Stimulated activated naive CD8-positive, alpha-beta T cell treated with anti-CD3 and anti-CD28 coated beads, Interleukin-15, Interleukin-2, amounts not matched to agents 100 U/mL and 50 U/mL, for 24 hours (primary cell): ENCODE data around the gene ABR.
A peak's percentile ranks its signal among the peaks of the same experiment; 100 is the strongest.
"Not testable (repeated sequence)": the region's sequence is repeated elsewhere in the genome, so short reads cannot be mapped to it uniquely, and the experiment has no call there.

Source experiments
- ATAC-seq: fragments of 150-1000 bp; cut with Tn5 transposase; one replicate; pipeline ENCODE4 v1.10.0; 2021
- DNase-seq: peaks from one replicate; pipeline ENCODE4 v3.0.0; 2021

Gene ABR

GRCh38 chr17:1047879-1048470 is 131.8 kb downstream of the ABR start:
- ATAC-seq (no peak), DNase-seq (no peak)

GRCh38 chr17:1047177-1047878 is 132.5 kb downstream of the ABR start:
- DNase-seq (no peak), ATAC-seq (no peak)

GRCh38 chr17:1045456-1045855 is 134.3 kb downstream of the ABR start:
- ATAC-seq (no peak), DNase-seq (no peak)

- not testable (repeated sequence) for ATAC-seq, DNase-seq
Observed at GRCh38 chr17:1044387-1045009, 135.3 kb downstream of the ABR start.

GRCh38 chr17:1043601-1044251 is 136.1 kb downstream of the ABR start:
- ATAC-seq, result no peak
- no peak for DNase-seq

GRCh38 chr17:1042486-1042885 is 137.3 kb downstream of the ABR start:
- DNase-seq, result no peak
- ATAC-seq, result no peak

- DNase-seq, result no peak
- ATAC-seq, result no peak
Observed at GRCh38 chr17:1041746-1042145, 138.0 kb downstream of the ABR start.

GRCh38 chr17:1040216-1040600 is 139.6 kb downstream of the ABR start:
- peak; percentile 24 for ATAC-seq

GRCh38 chr17:1039511-1040215 is 140.1 kb downstream of the ABR start:
- ATAC-seq, result no peak
- no peak for DNase-seq

More at GRCh38 chr17:1040216-1040600, 139.6 kb downstream of the ABR start:
- no peak for DNase-seq

- ATAC-seq, result no peak
Observed at GRCh38 chr17:1039123-1039507, 140.7 kb downstream of the ABR start.

GRCh38 chr17:1038459-1039122 is 141.2 kb downstream of the ABR start:
- ATAC-seq, result no peak
- no peak for DNase-seq

More at GRCh38 chr17:1039123-1039507, 140.7 kb downstream of the ABR start:
- DNase-seq, result no peak

GRCh38 chr17:1037238-1037879 is 142.4 kb downstream of the ABR start:
- no peak for ATAC-seq

GRCh38 chr17:1036845-1037237 is 142.9 kb downstream of the ABR start:
- no peak for ATAC-seq

More at GRCh38 chr17:1037238-1037879, 142.4 kb downstream of the ABR start:
- DNase-seq, result no peak

GRCh38 chr17:1036171-1036844 is 143.5 kb downstream of the ABR start:
- DNase-seq (no peak), ATAC-seq (no peak)

More at GRCh38 chr17:1036845-1037237, 142.9 kb downstream of the ABR start:
- no peak for DNase-seq

- no peak for ATAC-seq
Observed at GRCh38 chr17:1035546-1036170, 144.1 kb downstream of the ABR start.

GRCh38 chr17:1034652-1035210 is 145.1 kb downstream of the ABR start:
- DNase-seq (no peak), ATAC-seq (no peak)

More at GRCh38 chr17:1035546-1036170, 144.1 kb downstream of the ABR start:
- no peak for DNase-seq

- DNase-seq, result no peak
Observed at GRCh38 chr17:1033503-1033902, 146.3 kb downstream of the ABR start.

GRCh38 chr17:1032391-1032790 is 147.4 kb downstream of the ABR start:
- no peak for ATAC-seq
- no peak for DNase-seq

More at GRCh38 chr17:1033503-1033902, 146.3 kb downstream of the ABR start:
- no peak for ATAC-seq

GRCh38 chr17:1031711-1032110 is 148.1 kb downstream of the ABR start:
- DNase-seq (no peak), ATAC-seq (no peak)
